HG02678 (cell line): ENCODE measurements around the gene TIGD6.
"Not testable (repeated sequence)": the region's sequence is repeated elsewhere in the genome, so short reads cannot be mapped to it uniquely, and the experiment has no call there.

Experiments
- ATAC-seq: cut with Tn5 transposase; IDR thresholded peaks from one replicate; pipeline ENCODE4 v1.9.1; 2021; ENCODE audit warnings: mild to moderate bottlenecking, moderate library complexity; ENCODE audit not compliant: unreplicated experiment

TIGD6 gene

GRCh38 chr5:150000256-150000989, at the start of gene TIGD6, which contains the start of gene HMGXB3:
TIGD6 (minus strand) TSS chr5:150000654; CDS start chr5:149996348, 4,306 bp downstream.
HMGXB3 (plus strand) TSS chr5:150000739; CDS start chr5:150004853, 4,114 bp downstream.
- peak; percentile 88 for ATAC-seq

DNA sequence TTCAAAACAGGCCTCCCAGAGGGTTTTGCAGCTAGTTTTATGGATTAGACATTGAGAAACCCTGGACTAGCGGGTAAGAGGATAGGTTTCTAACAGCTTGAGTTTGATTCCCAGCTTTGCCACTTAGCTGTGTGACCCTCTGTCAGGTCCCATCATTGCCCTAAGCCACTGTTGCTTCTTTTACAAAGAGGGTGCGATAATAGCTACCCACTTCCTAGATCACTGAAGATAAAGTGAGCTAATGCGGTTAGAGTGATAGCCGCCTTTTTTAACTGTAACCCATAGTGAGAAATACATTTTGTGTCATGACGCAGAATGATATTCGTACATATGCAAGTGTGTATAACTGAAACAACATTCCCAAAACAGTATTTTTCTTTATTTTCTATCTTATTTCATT, 45.6 kb upstream of the TIGD6 start:
- ATAC-seq, result no peak

DNA sequence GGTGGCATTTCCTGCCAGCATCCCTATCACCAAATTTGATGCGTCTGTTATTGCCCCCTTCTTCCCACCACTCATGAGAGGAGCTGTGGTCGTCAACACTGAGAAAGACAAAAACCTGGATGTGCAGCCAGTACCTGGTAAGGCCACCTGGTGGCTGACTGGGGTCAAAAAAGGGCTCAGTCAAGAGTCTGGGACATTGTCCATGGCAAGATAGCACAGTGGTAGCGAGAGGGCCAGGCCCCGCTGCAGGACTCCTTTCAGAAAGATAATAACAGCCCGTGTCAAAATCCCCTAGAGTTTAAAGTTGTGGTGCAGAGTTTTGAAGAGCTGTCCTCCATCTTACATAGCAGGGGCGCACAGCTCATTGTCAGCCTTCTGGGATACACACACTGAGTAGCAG, 45.1 kb upstream of the TIGD6 start:
- no peak for ATAC-seq

DNA sequence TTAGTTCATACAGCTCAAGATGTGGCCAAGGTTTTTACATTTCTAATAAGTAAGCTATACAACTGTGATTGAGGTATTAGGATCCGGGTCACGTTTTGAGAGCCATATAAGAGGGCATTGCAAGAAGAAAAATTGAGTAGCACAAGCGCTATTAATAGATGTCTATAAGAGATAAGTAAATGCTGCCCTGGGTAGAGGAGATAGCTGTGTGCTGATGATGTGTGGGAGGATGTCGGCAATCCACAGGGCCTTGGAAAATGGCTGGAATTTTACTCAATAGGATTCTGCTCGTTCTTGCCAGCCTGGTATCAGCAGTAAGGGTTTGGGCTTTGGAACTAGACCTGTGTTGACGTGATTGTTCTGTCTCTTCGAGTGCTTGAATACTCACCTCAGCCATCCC, 44.3 kb upstream of the TIGD6 start:
- ATAC-seq, result no peak

DNA sequence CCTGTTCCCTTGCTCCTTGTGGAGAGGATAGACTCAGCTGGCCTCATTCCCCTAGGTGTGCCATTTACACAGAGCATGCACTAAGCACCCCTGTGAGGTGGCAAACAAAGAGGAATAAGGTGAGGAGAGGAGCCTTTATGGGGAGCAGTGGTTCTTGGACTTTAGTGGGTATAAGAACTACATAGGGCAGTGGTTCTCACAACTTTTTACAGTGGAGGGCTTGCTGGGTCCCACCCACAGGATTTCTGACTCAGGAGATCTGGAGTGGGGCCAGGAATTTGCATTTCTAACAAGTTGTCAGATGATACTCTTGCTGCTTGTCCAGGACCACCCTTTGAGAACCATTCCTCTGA, 43.9 kb upstream of the TIGD6 start:
- ATAC-seq, result no peak

- no peak for ATAC-seq
Measured at GRCh38 chr5:150043657-150044328, 43.3 kb upstream of the TIGD6 start.

GRCh38 chr5:150042459-150042858, 42.0 kb upstream of the TIGD6 start:
- ATAC-seq, result no peak

DNA sequence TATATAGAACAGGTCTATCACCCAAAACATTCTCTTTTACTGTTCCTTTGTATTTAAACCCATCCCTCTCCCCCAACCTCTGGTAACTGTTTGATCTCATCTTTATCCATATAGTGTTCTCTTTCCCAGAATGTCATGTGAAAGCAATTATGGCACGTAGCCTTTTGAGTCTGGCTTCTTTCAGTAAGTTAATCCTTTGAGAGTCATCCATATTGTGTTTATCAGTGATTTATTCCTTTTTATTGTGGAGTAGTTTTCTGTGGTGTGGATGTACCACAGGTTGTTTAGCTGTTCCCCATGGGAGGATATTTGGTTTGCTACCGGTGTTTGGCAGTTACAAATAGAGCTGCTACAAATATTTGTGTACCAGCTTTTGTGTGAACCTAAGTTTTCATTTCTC, 38.1 kb upstream of the TIGD6 start:
- no peak for ATAC-seq

DNA sequence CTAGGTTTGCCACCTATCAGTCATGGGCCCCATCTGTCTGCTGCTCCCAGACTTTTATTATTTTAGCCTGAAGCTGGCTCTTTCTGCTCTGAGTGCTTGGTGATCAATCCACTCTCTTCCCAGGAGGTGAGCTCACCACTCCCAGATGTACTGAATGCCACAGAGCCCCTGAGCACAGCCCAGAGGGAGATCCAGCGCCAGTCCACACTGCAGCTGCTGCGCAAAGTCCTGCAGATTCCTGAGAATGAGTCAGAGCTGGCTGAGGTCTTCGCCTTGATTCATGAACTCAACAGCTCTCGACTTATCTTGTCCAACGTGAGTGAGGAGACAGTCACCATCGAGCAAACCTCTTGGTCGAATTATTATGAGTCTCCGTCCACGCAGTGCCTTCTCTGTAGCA, 36.1 kb upstream of the TIGD6 start:
- no peak for ATAC-seq

GRCh38 chr5:150035139-150035895, 34.9 kb upstream of the TIGD6 start:
- peak; percentile 97 for ATAC-seq

GRCh38 chr5:150034662-150035061, 34.2 kb upstream of the TIGD6 start:
- no peak for ATAC-seq

- no peak for ATAC-seq
Measured at GRCh38 chr5:150033334-150033733, 32.9 kb upstream of the TIGD6 start.

GRCh38 chr5:150028047-150028446, 27.6 kb upstream of the TIGD6 start:
- ATAC-seq, result not testable (repeated sequence)

GRCh38 chr5:150026682-150027172, 26.3 kb upstream of the TIGD6 start:
- ATAC-seq, result no peak

- no peak for ATAC-seq
Measured at GRCh38 chr5:150024346-150024984, 24.0 kb upstream of the TIGD6 start.

- no peak for ATAC-seq
Measured at GRCh38 chr5:150023136-150023535, 22.7 kb upstream of the TIGD6 start.

DNA sequence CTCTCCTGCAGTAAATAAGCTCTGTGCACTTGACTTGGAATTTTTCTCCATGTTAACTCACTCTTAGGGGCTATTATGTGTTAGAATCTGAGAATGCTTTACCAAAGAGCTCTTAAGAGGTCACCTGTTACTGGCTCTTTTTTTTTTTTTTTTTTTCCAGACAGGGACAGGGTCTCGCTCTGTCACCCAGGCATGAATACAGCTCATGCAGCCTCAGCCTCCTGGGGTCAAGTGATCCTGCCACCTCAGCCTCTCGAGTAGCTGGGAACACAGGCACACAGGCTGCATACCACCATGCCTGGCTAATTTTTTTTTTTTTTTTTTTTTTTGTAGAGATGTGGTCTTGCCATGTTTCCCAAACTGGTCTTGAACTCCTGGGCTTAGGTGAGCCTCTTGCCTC, 22.2 kb upstream of the TIGD6 start:
- ATAC-seq, result no peak

DNA sequence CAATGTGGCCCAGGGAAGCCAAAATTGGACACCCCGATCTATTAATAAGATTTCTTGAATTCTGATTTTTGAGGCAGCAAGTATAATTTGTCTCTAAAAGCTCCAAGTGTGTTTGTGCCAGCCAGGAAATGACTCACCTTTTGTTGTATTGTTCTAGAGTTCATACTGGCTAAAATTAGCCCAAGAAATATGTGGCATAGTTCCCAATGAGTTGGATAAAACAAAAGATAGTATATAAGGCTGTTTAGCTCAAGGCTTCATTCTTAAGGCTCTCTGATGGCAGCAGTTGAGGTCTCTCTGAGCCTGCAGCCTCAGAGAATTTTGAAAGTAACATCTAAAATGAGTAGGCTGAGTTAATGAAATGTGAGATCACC, 21.7 kb upstream of the TIGD6 start:
- no peak for ATAC-seq

GRCh38 chr5:150021491-150022157, 21.2 kb upstream of the TIGD6 start:
- no peak for ATAC-seq

DNA sequence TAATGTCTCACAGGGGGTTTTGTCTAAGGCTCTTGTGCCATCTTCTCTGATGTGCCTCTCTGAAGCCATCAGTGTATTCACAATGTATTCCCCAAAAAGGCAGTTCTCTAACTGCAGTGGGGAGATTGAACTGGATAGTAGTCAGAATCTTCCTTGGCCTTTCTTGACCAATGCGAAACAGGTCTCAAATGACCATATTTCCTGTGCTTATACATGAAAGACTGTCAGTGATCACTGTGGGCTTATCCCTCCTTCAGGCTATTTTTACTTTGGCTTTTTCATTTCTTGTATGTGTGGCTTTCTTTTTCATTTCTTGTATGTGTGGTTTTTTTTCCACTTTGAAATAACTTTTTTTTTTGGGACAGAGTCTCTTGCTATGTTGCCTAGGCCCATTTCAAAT, 19.8 kb upstream of the TIGD6 start:
- ATAC-seq, result no peak
